ENCODE measurements around the gene ABCC5.

ABCC5 gene

GRCh38 chr3:183988216-183988790, 29.4 kb downstream of the ABCC5 start:
- Histone ChIP-seq H3K27ac (ENCODE audit: low read length) (no peak overlapping the region), H3K4me3 (ENCODE audit: low read length) (no peak overlapping the region), H3K4me1 (ENCODE audit: insufficient read depth, low read length) (peaks cover 17% of the 10 kb centered on the region; the same call in 1 of the 2 replicates), H3K9me3 (ENCODE audit: insufficient read depth, low read depth, low read length) (no peaks in the 10 kb centered on the region), H3K36me3 (ENCODE audit: insufficient read depth, low read depth, low read length) (peaks cover 43% of the 10 kb centered on the region), H3K27me3 (ENCODE audit: insufficient read depth, low read length) (no peaks in the 10 kb centered on the region), H3K9ac (ENCODE audit: low read depth, low read length) (no peak overlapping the region)

- H3K9ac ChIP-seq (ENCODE audit: low read depth, low read length), result no peak overlapping the region
- peaks cover 17% of the 10 kb centered on the region; the same call in 1 of the 2 replicates for H3K4me1 ChIP-seq (ENCODE audit: insufficient read depth, low read length)
- no peak overlapping the region for H3K4me3 ChIP-seq (ENCODE audit: low read length)
- H3K27me3 ChIP-seq (ENCODE audit: insufficient read depth, low read length), result no peaks in the 10 kb centered on the region
- no peak overlapping the region for H3K27ac ChIP-seq (ENCODE audit: low read length)
- no peaks in the 10 kb centered on the region for H3K9me3 ChIP-seq (ENCODE audit: insufficient read depth, low read depth, low read length)
- H3K36me3 ChIP-seq (ENCODE audit: insufficient read depth, low read depth, low read length), result peaks cover 55% of the 10 kb centered on the region
Observed at GRCh38 chr3:183987000-183987600, 30.6 kb downstream of the ABCC5 start.

GRCh38 chr3:183984749-183985729, 32.6 kb downstream of the ABCC5 start:
- H3K27me3 ChIP-seq (ENCODE audit: insufficient read depth, low read length), result no peaks in the 10 kb centered on the region
- no peak overlapping the region for H3K4me3 ChIP-seq (ENCODE audit: low read length)
- H3K4me1 ChIP-seq (ENCODE audit: insufficient read depth, low read length), result peaks cover 17% of the 10 kb centered on the region; the same call in 1 of the 2 replicates
- H3K9ac ChIP-seq (ENCODE audit: low read depth, low read length), result 0 out of 2 replicates have a peak overlapping the region, but pooled peaks have one; percentile 7
- H3K9me3 ChIP-seq (ENCODE audit: insufficient read depth, low read depth, low read length), result no peaks in the 10 kb centered on the region
- peaks cover 68% of the 10 kb centered on the region for H3K36me3 ChIP-seq (ENCODE audit: insufficient read depth, low read depth, low read length)
- H3K27ac ChIP-seq (ENCODE audit: low read length), result no peak overlapping the region

DNA sequence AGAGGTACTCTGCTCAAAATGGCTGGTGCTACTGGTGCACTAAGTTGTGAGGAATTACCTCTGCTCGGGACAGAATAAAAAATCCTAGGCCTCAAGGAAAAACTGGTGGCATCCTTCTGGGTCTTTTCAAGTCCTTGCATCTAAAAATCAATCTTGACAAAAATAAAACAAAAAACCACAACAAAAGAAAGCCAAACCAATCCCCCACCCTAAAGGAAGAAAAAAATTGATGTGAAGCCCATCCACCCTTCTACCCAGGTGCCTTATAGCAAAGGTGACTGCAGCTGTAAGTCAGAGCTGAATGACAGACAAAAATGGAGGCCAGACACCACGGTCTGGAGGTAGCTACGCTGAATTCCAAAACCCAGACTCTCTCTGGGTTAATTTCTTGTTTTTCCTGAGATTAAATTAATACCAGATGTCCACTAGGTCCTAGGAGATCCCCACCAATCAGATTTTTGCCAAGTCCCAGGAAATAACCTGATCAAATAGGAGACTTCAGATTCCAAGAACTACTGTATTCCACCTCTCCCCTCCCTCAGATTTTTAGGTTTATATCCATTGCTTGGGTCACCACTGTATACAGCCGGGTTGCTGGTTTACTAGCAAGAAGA, 33.5 kb downstream of the ABCC5 start:
- Histone ChIP-seq H3K4me1 (ENCODE audit: insufficient read depth, low read length) (peaks cover 17% of the 10 kb centered on the region; the same call in 1 of the 2 replicates), H3K9me3 (ENCODE audit: insufficient read depth, low read depth, low read length) (no peaks in the 10 kb centered on the region), H3K36me3 (ENCODE audit: insufficient read depth, low read depth, low read length) (peaks cover 68% of the 10 kb centered on the region), H3K27me3 (ENCODE audit: insufficient read depth, low read length) (no peaks in the 10 kb centered on the region), H3K9ac (ENCODE audit: low read depth, low read length) (no peak overlapping the region), H3K4me3 (ENCODE audit: low read length) (no peak overlapping the region), H3K27ac (ENCODE audit: low read length) (no peak overlapping the region)

DNA sequence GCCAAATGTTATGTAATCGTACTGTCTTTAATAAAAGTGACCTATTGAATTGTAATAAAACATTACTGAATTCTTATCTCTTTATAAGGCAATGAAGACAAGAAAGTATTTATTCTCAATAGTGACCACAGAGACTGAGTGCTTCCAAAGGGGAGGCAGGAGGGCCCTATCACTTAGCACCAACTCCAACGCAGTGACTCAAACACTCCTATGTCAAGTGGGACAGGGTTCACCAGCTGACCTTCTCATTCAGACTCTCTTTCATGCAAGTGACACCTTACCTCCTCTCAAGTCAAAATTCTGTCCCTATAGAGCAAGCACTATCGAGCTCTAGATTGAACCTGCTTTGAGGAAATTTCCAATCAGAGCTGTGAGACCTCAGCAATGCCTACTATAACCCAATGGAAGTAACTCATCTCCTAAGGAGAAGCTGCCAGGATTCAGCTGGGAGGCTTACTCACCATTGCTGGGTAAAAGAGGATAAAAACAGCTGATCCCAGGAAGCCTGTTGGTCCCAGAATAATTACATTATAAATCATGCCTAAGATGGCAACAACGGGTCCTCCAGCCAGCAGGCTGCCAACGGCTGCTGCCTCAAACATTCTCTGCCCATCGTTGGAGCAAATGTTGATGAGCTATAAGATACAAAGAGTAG, 35.6 kb downstream of the ABCC5 start:
- no peaks in the 10 kb centered on the region for H3K27me3 ChIP-seq (ENCODE audit: insufficient read depth, low read length)
- H3K4me1 ChIP-seq (ENCODE audit: insufficient read depth, low read length), result peaks cover 17% of the 10 kb centered on the region; the same call in 1 of the 2 replicates
- no peak overlapping the region for H3K9ac ChIP-seq (ENCODE audit: low read depth, low read length)
- no peaks in the 10 kb centered on the region for H3K9me3 ChIP-seq (ENCODE audit: insufficient read depth, low read depth, low read length)
- H3K4me3 ChIP-seq (ENCODE audit: low read length), result no peak overlapping the region
- H3K27ac ChIP-seq (ENCODE audit: low read length), result no peak overlapping the region
- H3K36me3 ChIP-seq (ENCODE audit: insufficient read depth, low read depth, low read length), result peaks cover 58% of the 10 kb centered on the region

DNA sequence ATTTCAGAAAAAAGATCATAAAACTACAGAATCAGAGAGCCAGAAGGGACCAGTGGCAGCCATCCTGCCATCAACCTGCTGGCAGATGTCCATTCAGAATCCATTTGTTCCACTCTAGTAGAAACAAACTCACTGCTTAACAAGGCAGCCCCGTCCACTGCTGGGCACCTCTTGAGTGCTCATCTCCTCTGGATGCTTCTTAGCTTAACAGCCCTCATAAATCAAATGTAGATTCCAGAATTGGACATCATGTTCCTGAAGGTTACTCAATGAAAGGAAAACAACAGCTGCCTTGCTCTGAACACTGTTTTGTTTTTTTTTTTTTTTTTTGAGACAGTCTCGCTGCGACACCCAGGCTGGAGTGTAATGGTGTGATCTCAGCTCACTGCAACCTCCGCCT, 37.3 kb downstream of the ABCC5 start:
- Histone ChIP-seq H3K27me3 (ENCODE audit: insufficient read depth, low read length) (no peaks in the 10 kb centered on the region), H3K9me3 (ENCODE audit: insufficient read depth, low read depth, low read length) (no peaks in the 10 kb centered on the region), H3K9ac (ENCODE audit: low read depth, low read length) (no peak overlapping the region), H3K36me3 (ENCODE audit: insufficient read depth, low read depth, low read length) (peaks cover 54% of the 10 kb centered on the region), H3K4me1 (ENCODE audit: insufficient read depth, low read length) (peaks cover 14% of the 10 kb centered on the region; the same call in 1 of the 2 replicates), H3K4me3 (ENCODE audit: low read length) (no peak overlapping the region), H3K27ac (ENCODE audit: low read length) (no peak overlapping the region)

GRCh38 chr3:183975981-183976662, 41.6 kb downstream of the ABCC5 start:
- H3K27ac ChIP-seq (ENCODE audit: low read length), result no peak overlapping the region

DNA sequence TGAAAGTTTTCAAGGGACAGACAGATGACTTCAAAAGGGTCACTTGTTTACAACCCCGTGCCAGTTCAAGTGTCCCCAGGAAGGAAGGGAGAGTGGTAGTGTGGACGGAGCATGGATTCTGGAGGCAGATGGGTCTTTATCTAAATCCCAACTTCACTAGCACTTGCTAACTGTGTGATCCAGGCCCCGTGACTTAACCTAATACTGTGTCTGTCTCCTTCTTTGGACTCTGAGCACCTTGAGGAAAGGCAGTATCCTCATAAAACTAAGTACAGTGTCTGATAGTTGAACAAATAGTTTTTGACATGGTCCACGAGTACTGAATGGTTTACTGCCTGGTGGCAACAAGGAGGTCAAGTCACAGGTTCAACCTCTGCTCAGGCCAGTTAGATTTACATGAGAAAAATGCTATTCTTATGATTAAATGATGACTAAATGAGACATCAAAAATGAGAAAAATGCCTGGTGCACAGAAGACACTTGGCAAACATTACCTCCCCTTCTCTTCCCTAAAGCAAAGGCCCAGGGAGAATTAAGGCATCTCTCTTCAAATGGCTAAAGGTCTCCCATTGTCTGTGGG, 48.9 kb downstream of the ABCC5 start:
- H3K27ac ChIP-seq (ENCODE audit: low read length), result no peak overlapping the region
- no peaks in the 10 kb centered on the region for H3K9me3 ChIP-seq (ENCODE audit: insufficient read depth, low read depth, low read length)
- no peaks in the 10 kb centered on the region; the same call in 1 of the 2 replicates for H3K4me1 ChIP-seq (ENCODE audit: insufficient read depth, low read length)
- peaks cover 74% of the 10 kb centered on the region for H3K36me3 ChIP-seq (ENCODE audit: insufficient read depth, low read depth, low read length)
- no peak overlapping the region for H3K9ac ChIP-seq (ENCODE audit: low read depth, low read length)
- H3K27me3 ChIP-seq (ENCODE audit: insufficient read depth, low read length), result no peaks in the 10 kb centered on the region
- H3K4me3 ChIP-seq (ENCODE audit: low read length), result no peak overlapping the region

More at GRCh38 chr3:183975981-183976662, 41.6 kb downstream of the ABCC5 start:
- no peak overlapping the region for H3K9ac ChIP-seq (ENCODE audit: low read depth, low read length)
- H3K36me3 ChIP-seq (ENCODE audit: insufficient read depth, low read depth, low read length), result peaks cover 33% of the 10 kb centered on the region
- no peaks in the 10 kb centered on the region for H3K4me1 ChIP-seq (ENCODE audit: insufficient read depth, low read length)
- no peaks in the 10 kb centered on the region for H3K9me3 ChIP-seq (ENCODE audit: insufficient read depth, low read depth, low read length)
- no peaks in the 10 kb centered on the region for H3K27me3 ChIP-seq (ENCODE audit: insufficient read depth, low read length)
- no peak overlapping the region for H3K4me3 ChIP-seq (ENCODE audit: low read length)

DNA sequence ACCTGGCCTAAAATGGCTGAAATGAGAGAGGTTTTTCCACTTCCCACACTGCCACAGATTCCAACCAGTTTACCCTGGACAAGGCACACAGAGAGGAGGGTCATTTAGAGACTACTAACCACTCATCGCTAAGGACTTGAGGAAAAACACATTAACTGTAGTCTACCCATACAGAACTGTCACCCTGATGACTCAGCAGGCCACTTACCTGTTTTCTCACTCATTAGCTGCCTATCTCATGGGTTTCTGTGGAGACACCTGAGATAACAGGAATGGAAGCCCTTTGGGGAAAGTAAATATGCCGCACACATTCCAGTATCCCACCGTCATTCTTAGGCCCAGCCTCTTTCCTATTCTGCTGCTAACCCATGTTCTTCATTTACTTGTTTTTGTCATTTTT, 50.0 kb downstream of the ABCC5 start:
- peaks cover 85% of the 10 kb centered on the region for H3K36me3 ChIP-seq (ENCODE audit: insufficient read depth, low read depth, low read length)
- H3K27me3 ChIP-seq (ENCODE audit: insufficient read depth, low read length), result no peaks in the 10 kb centered on the region
- no peaks in the 10 kb centered on the region; the same call in 1 of the 2 replicates for H3K4me1 ChIP-seq (ENCODE audit: insufficient read depth, low read length)
- no peaks in the 10 kb centered on the region for H3K9me3 ChIP-seq (ENCODE audit: insufficient read depth, low read depth, low read length)
- H3K9ac ChIP-seq (ENCODE audit: low read depth, low read length), result no peak overlapping the region
- H3K4me3 ChIP-seq (ENCODE audit: low read length), result no peak overlapping the region
- H3K27ac ChIP-seq (ENCODE audit: low read length), result no peak overlapping the region

- no peaks in the 10 kb centered on the region; the same call in 1 of the 2 replicates for H3K4me1 ChIP-seq (ENCODE audit: insufficient read depth, low read length)
- no peaks in the 10 kb centered on the region for H3K27me3 ChIP-seq (ENCODE audit: insufficient read depth, low read length)
- peaks cover 81% of the 10 kb centered on the region for H3K36me3 ChIP-seq (ENCODE audit: insufficient read depth, low read depth, low read length)
- no peaks in the 10 kb centered on the region for H3K9me3 ChIP-seq (ENCODE audit: insufficient read depth, low read depth, low read length)
- no peak overlapping the region for H3K9ac ChIP-seq (ENCODE audit: low read depth, low read length)
- no peak overlapping the region for H3K27ac ChIP-seq (ENCODE audit: low read length)
- no peak overlapping the region for H3K4me3 ChIP-seq (ENCODE audit: low read length)
Observed at GRCh38 chr3:183966361-183966791, 51.3 kb downstream of the ABCC5 start.
